Head of caudate nucleus (tissue), 42 donors: ENCODE data around the gene RBM47.
"Not testable (repeated sequence)": the region's sequence is repeated elsewhere in the genome, so short reads cannot be mapped to it uniquely, and the experiment has no call there.

Source experiments
- DNase-seq, 42 donors: peaks; one replicate each; pipeline versions ENCODE4 v3.0.0 to v3.0.0-alpha.2; 2020 to 2021; ENCODE audit warnings: mixed read lengths in 7 of 42
- intact Hi-C: fragments of 100-400 bp; cut with DNase I; formaldehyde crosslinking; loops from one replicate; pipeline ENCODE4 v1.15.0; 2022

Gene RBM47

GRCh38 chr4:40550948-40551462 is 78.7 kb downstream of the RBM47 start:
- no peak for DNase-seq
- intact Hi-C loops, result no loop called here

- DNase-seq, result no peak
- intact Hi-C loops, result no loop called here
These were observed 79.5 kb downstream of the RBM47 start for GRCh38 chr4:40550196-40550595.

- intact Hi-C loops, result no loop called here
- no peak for DNase-seq
These were observed 81.4 kb downstream of the RBM47 start for GRCh38 chr4:40548256-40548655.

- intact Hi-C loops, result no loop called here
- no peak for DNase-seq
These were observed 81.9 kb downstream of the RBM47 start for GRCh38 chr4:40547789-40548132.

- no peak for DNase-seq
- intact Hi-C loops, result no loop called here
These were observed 82.5 kb downstream of the RBM47 start for GRCh38 chr4:40546969-40547788.

- intact Hi-C loops, result no loop called here
- DNase-seq, result no peak
These were observed 83.2 kb downstream of the RBM47 start for GRCh38 chr4:40546506-40546905.

GRCh38 chr4:40545487-40545886 is 84.2 kb downstream of the RBM47 start:
- intact Hi-C loops, DNase-seq: not testable (repeated sequence)

GRCh38 chr4:40544221-40544620 is 85.4 kb downstream of the RBM47 start:
- intact Hi-C loops, result no loop called here
- no peak for DNase-seq

- intact Hi-C loops, result no loop called here
These were observed 88.9 kb downstream of the RBM47 start for GRCh38 chr4:40540800-40541199.

GRCh38 chr4:40536032-40536431 is 93.6 kb downstream of the RBM47 start:
- intact Hi-C loops, result no loop called here

More at GRCh38 chr4:40540800-40541199, 88.9 kb downstream of the RBM47 start:
- DNase-seq, result no peak

GRCh38 chr4:40531636-40532023 is 98.0 kb downstream of the RBM47 start:
- DNase-seq, result no peak
- intact Hi-C loops, result no loop called here

More at GRCh38 chr4:40536032-40536431, 93.6 kb downstream of the RBM47 start:
- no peak for DNase-seq

GRCh38 chr4:40530961-40531635 is 98.6 kb downstream of the RBM47 start:
- intact Hi-C loops, result no loop called here
- no peak for DNase-seq

GRCh38 chr4:40526741-40527140 is 102.9 kb downstream of the RBM47 start:
- intact Hi-C loops, result no loop called here
- no peak for DNase-seq

GRCh38 chr4:40525752-40526598 is 103.7 kb downstream of the RBM47 start:
- no peak for DNase-seq
- intact Hi-C loops, result no loop called here

GRCh38 chr4:40524366-40525041 is 105.2 kb downstream of the RBM47 start:
- intact Hi-C loops, result no loop called here

GRCh38 chr4:40523581-40523980 is 106.1 kb downstream of the RBM47 start:
- intact Hi-C loops, result no loop called here

More at GRCh38 chr4:40524366-40525041, 105.2 kb downstream of the RBM47 start:
- DNase-seq, result no peak

GRCh38 chr4:40521957-40522356 is 107.7 kb downstream of the RBM47 start:
- DNase-seq, result no peak
- intact Hi-C loops, result no loop called here

More at GRCh38 chr4:40523581-40523980, 106.1 kb downstream of the RBM47 start:
- no peak for DNase-seq

- no peak for DNase-seq
- intact Hi-C loops, result no loop called here
These were observed 109.1 kb downstream of the RBM47 start for GRCh38 chr4:40520533-40520932.

- DNase-seq, intact Hi-C loops: not testable (repeated sequence)
These were observed 112.6 kb downstream of the RBM47 start for GRCh38 chr4:40517081-40517480.
